ENCODE measurements around the gene GC.
"Not testable (repeated sequence)": the region's sequence is repeated elsewhere in the genome, so short reads cannot be mapped to it uniquely, and the experiment has no call there.

Gene GC

GRCh38 chr4:71765350-71765749 is 18.5 kb downstream of the GC start:
- DNase-seq = no peak

GRCh38 chr4:71752383-71753042 is 31.4 kb downstream of the GC start:
- DNase-seq = no peak

GRCh38 chr4:71749008-71749594 is 34.8 kb downstream of the GC start:
- no peak for DNase-seq

- DNase-seq = no peak
Measured at GRCh38 chr4:71746379-71746778, 37.5 kb downstream of the GC start.

GRCh38 chr4:71738782-71739181 is 45.1 kb downstream of the GC start:
- DNase-seq = not testable (repeated sequence)

GRCh38 chr4:71732706-71733105 is 51.2 kb downstream of the GC start:
- no peak for DNase-seq

- DNase-seq = no peak
Measured at GRCh38 chr4:71732066-71732465, 51.8 kb downstream of the GC start.

- DNase-seq = no peak
Measured at GRCh38 chr4:71729856-71730255, 54.0 kb downstream of the GC start.

GRCh38 chr4:71713611-71714203 is 70.2 kb downstream of the GC start:
- peak in 1 of 2 experiments; percentile 65 for DNase-seq

- no peak for DNase-seq
Measured at GRCh38 chr4:71711985-71712348, 71.9 kb downstream of the GC start.

GRCh38 chr4:71711044-71711984 is 72.6 kb downstream of the GC start:
- no peak for DNase-seq

- no peak for DNase-seq
Measured at GRCh38 chr4:71709961-71710360, 73.9 kb downstream of the GC start.

GRCh38 chr4:71698141-71698540 is 85.7 kb downstream of the GC start:
- no peak for DNase-seq

GRCh38 chr4:71697031-71697430 is 86.8 kb downstream of the GC start:
- no peak for DNase-seq

- no peak for DNase-seq
Measured at GRCh38 chr4:71694961-71695360, 88.9 kb downstream of the GC start.

- no peak for DNase-seq
Measured at GRCh38 chr4:71692963-71693362, 90.9 kb downstream of the GC start.

GRCh38 chr4:71692198-71692597 is 91.7 kb downstream of the GC start:
- DNase-seq = no peak
